GM12875 (cell line): ENCODE results near the gene GRK5.

Source experiments
- H3K4me3 ChIP-seq: one replicate; pipeline ENCODE4 v1.5.1; 2011; ENCODE audit warnings: low read depth, low read length, control low read depth
- CTCF ChIP-seq: IDR thresholded peaks from 2 replicates; pipeline ENCODE4 v1.5.1; 2011; ENCODE audit warnings: low read depth, mild to moderate bottlenecking, control low read depth, inconsistent platforms, low read length, moderate library complexity, borderline replicate concordance; ENCODE audit not compliant: insufficient read depth

Gene GRK5

GRCh38 chr10:119454990-119455389 lies 247.6 kb downstream of the GRK5 start:
- no peak overlapping the region for H3K4me3 ChIP-seq
- no peak for TF ChIP-seq CTCF

- TF ChIP-seq CTCF = no peak
- no peak overlapping the region for H3K4me3 ChIP-seq
These were observed 248.5 kb downstream of the GRK5 start for GRCh38 chr10:119455609-119456434.

- H3K4me3 ChIP-seq = no peak overlapping the region
- TF ChIP-seq CTCF = no peak
These were observed 249.1 kb downstream of the GRK5 start for GRCh38 chr10:119456435-119456810.

DNA sequence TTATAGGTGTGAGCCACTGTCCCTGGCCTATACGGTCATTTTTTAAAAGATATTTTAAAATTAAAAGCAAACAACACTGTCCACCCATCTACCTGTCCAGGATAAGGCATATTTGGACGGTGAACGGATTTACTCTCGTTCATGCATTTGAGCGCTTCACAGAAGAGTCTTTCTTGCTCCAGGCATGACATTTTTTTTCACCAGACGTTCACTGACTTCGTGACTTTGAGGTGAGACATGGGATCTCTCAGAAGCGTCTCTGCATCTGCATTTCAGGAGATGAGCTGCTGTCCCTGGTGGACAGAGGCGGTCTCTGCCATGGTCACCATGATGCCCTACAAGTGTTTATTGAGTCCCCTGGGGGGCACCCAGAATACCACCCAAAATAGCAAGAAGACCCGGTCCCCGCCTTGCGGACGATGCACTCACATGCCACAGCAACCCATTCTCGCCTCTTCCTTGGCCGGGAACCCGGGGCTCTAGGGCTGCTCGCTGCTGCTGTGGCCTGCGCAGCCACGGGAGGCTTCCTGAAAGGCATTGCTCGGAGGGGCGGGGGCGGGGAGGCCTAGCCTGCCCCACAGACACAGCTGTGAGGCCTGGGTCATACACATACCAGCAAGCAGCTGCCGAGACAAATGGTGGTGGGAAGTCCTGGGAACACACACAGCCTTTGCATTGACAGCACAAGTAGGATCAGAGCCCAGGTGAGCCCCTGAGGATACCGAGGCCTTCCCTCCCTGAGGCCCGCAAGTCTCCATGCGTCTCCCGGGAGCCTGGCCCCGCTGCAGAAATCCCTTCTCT lies 250.8 kb downstream of the GRK5 start:
- H3K4me3 ChIP-seq = no peak overlapping the region
- TF ChIP-seq CTCF = 0 out of 2 replicates have a peak, but pooled peaks have one; percentile 1

- no peak for TF ChIP-seq CTCF
- no peak overlapping the region for H3K4me3 ChIP-seq
These were observed 252.4 kb downstream of the GRK5 start for GRCh38 chr10:119459681-119460340.

DNA sequence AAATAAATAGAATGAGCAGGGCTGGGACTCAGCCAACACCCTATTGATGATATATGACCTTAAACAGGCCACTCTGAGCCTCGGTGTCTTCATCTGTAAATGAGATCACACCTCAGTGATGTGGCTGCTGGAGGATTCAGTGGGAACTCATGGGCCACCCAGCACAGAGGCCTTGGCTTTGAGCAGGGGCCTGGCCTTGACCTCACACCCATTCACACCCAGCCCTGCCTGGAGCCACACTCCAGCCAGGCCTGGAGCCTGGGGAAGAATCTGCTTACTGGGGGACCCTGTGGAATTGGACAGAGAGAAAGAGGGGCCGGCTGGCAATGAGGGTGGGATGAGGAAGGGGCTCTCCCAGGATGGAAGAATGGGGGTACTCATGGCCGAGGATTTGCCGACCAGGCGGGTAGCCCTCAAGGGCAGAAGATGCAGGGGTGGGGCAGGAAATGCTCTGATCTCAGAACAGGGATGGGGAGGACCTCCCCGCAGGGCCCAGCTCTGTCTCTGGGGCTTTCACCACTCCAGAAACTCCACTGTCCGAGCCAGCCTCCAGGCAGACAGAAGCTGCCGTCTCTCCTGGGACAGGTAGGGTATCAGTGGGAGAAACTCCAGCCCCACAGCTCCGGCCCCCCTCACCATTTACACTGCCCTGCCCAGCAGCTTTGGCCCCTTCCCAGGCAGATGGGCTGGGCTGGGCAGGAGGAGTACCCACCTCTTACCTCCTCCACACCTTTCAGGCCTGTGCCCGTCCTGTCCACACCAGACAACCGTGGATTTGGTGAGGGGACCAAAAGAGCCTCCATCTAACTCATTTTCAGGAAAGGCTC lies 253.2 kb downstream of the GRK5 start:
- no peak overlapping the region for H3K4me3 ChIP-seq
- TF ChIP-seq CTCF = no peak
